Vagina (tissue), 2 donors: ENCODE measurements around the gene POLE4. TPM values are rescaled to one million over a fixed set of nuclear protein-coding genes. Genes with fewer than 3 reads are reported as not detected.

ENCODE experiments used
- DNase-seq, 2 donors: peaks; one replicate each; pipeline ENCODE4 v3.0.0-alpha.2; 2017; ENCODE audit errors: extremely low spot score in 2 of 2
- H3K27ac ChIP-seq: fragments of 200-600 bp; sonication (generic); one replicate; pipeline ENCODE4 v1.5.1; 2019
- H3K27me3 ChIP-seq: fragments of 200-600 bp; sonication (generic); one replicate; pipeline ENCODE4 v1.5.1; 2019
- H3K36me3 ChIP-seq, 2 donors: fragments of 200-600 bp; sonication (generic); one replicate each; pipeline ENCODE4 v1.5.1; 2017 to 2019
- H3K4me1 ChIP-seq: fragments of 200-600 bp; sonication (generic); one replicate; pipeline ENCODE4 v1.5.1; 2019
- H3K4me3 ChIP-seq, 2 donors: fragments of 200-600 bp; sonication (generic); 1 replicate in 1 of 2; 2 replicates in 1 of 2; pipeline ENCODE4 v1.5.1; 2016 to 2019
- H3K9me3 ChIP-seq: fragments of 200-600 bp; sonication (generic); one replicate; pipeline ENCODE4 v1.5.1; 2019
- CTCF ChIP-seq, 3 experiments: fragments of 450-650 bp in 2 of 3; fragments of 200-600 bp in 1 of 3; sonication (generic) in 1 of 3; IDR thresholded peaks; one replicate each; pipeline ENCODE4 v1.5.1; 2017 to 2019; ENCODE audit warnings: antibody characterized with exemption in 3 of 3, mild to moderate bottlenecking in 2 of 3, moderate library complexity in 2 of 3
- POLR2A ChIP-seq, 2 donors: fragments of 450-650 bp; IDR thresholded peaks; one replicate each; pipeline ENCODE4 v1.6.1; 2017; ENCODE audit warnings: antibody characterized with exemption in 2 of 2, mild to moderate bottlenecking in 2 of 2, moderate library complexity in 2 of 2
- POLR2AphosphoS5 ChIP-seq, 2 donors: sonication (generic); formaldehyde crosslinking; IDR thresholded peaks; one replicate each; pipeline ENCODE4 v1.9.0; 2017; ENCODE audit warnings: antibody characterized with exemption in 2 of 2, mild to moderate bottlenecking in 2 of 2, low read depth in 1 of 2; ENCODE audit not compliant: insufficient read depth in 1 of 2
- intact Hi-C: fragments of 100-400 bp; cut with DNase I; formaldehyde crosslinking; loops from one replicate; pipeline ENCODE4 v1.15.1; 2023
- total RNA-seq: library from RNA; depleted of rRNA; stranded (reverse); fragments of >200 nt; gene quantifications from one replicate; pipeline ENCODE4 v1.2.3, GENCODE V29; 2016

Gene POLE4
- total RNA-seq, 1 donor from 2014 or later: 21.6 TPM

DNA sequence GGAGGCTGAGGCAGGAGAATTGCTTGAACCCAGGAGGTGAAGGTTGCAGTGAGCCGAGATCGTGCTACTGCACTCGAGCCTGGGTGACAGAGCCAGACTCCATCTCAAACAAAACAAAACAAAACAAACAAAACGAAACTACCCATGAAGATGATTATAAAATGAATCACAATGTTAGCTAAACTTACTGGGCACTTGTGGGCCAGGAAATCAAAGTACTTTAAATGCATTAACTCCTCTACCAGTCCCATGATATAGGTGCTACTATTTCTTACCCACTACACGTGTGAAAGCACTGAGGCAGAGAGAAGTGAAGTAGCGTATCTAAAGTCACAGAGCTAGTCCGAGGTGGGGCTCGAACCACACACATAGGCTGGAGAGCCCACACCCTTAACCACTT is 53.6 kb downstream of the POLE4 start:
- intact Hi-C loops: no loop called here
- Histone ChIP-seq H3K27ac (no peak overlapping the region), H3K27me3 (no peaks in the 10 kb centered on the region)

DNA sequence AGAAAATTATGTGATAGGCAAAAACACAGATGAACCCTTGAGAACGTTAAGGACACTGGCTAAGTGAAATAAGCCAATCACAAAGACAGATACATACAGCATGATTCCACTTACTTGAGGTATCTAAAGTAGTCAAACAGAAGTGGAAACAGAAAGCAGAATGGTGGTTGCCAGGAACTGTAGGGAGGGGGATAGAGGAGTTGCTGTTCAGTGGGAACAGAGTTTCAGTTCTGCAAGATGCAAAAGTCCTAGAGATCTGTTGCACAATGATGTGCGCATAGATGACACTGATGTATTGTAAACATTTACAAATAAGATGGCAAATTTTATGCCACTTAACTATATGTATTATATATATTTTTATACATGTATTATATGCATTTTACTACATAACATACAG is 59.7 kb downstream of the POLE4 start:
- intact Hi-C loops: no loop called here
- no peaks in the 10 kb centered on the region for H3K27me3 ChIP-seq
- no peaks in the 10 kb centered on the region for H3K36me3 ChIP-seq
- H3K4me1 ChIP-seq: no peaks in the 10 kb centered on the region
- H3K9me3 ChIP-seq: no peaks in the 10 kb centered on the region
- no peak for DNase-seq
- H3K4me3 ChIP-seq: no peak overlapping the region
- no peak for TF ChIP-seq POLR2A (IDR thresholded peaks at IDR 0.05)
- TF ChIP-seq CTCF (IDR thresholded peaks at IDR 0.05): no peak
- TF ChIP-seq POLR2AphosphoS5 (IDR thresholded peaks at IDR 0.05; ENCODE audit: insufficient read depth in 1 of 2, low read depth in 1 of 2): no peak
- H3K27ac ChIP-seq: no peak overlapping the region

More for the DNA sequence above, 53.6 kb downstream of the POLE4 start:
- H3K4me3 ChIP-seq: no peak overlapping the region
- TF ChIP-seq CTCF (IDR thresholded peaks at IDR 0.05): no peak
- TF ChIP-seq POLR2A (IDR thresholded peaks at IDR 0.05): no peak
- no peak for TF ChIP-seq POLR2AphosphoS5 (IDR thresholded peaks at IDR 0.05; ENCODE audit: insufficient read depth in 1 of 2, low read depth in 1 of 2)
- H3K9me3 ChIP-seq: no peaks in the 10 kb centered on the region
- no peaks in the 10 kb centered on the region for H3K36me3 ChIP-seq
- H3K4me1 ChIP-seq: no peaks in the 10 kb centered on the region
- DNase-seq: no peak

Other genes starting within 250 kb of the POLE4 start
- gene HK2, start 124.5 kb upstream of the POLE4 start, total RNA-seq: 5.4 TPM
- gene TACR1, start 240.9 kb downstream of the POLE4 start, total RNA-seq: 8.3 TPM